C4-2B (cell line): ENCODE measurements around the gene PRODH.

ENCODE experiments used
- CTCF ChIP-seq: fragments of 450-650 bp; conservative IDR thresholded peaks from 2 replicates; pipeline ENCODE4 v1.5.1; 2017; ENCODE audit warnings: mild to moderate bottlenecking
- ZFX ChIP-seq: fragments of 450-650 bp; IDR thresholded peaks from 2 replicates; pipeline ENCODE4 v1.6.1; 2017

- TF ChIP-seq CTCF (no peak), ZFX (no peak)
Observed at GRCh38 chr22:18933914-18934313, 2.2 kb downstream of the PRODH start.
